ENCODE measurements around the gene MYRF. TPM values are rescaled to one million over a fixed set of nuclear protein-coding genes. Genes with fewer than 3 reads are reported as not detected.

Gene MYRF
- total and polyA plus RNA-seq, 2 donors from 2014 or later: 6.0 to 36.3 TPM

DNA sequence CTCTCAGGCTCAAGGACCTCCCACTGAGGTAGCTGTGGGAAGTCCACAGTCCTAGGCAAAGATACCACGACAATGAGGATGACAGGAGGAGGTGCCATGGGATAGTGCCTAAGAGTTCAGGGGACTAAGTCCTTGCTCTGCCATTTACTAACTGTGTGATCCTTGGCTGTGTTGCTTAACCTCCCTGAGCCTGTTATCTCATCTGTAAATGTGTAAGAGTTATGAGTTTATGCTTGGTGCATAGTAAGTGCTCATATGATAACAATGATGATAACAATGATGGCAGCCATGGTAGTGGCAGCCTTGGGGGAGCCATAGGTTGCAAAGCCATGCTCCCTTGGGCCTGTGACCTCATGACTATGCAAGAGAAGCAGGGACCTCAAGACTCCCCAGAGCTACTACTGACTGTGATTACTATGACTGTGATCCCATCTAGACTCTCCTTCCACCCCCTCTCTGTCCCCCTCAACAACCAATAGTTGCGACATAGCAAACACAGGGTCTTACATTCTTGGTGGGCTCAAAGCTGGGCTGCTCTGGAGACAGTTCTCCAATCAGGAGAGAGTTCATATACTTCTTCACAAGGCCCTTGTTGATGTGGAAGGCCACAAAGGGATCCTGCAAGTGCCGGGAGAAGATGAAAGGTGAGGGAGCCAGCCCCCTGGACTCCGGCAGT, 60.4 kb downstream of the MYRF start:
- H3K9me3 ChIP-seq (ENCODE audit: control insufficient read depth in 2 of 3, insufficient read depth in 1 of 3, low read length in 3 of 3): no peaks in the 10 kb centered on the region
- TF ChIP-seq CTCF (IDR thresholded peaks at IDR 0.05; ENCODE audit: borderline replicate concordance, extremely low read depth, insufficient read depth): no peak
- no peak overlapping the region for H3K27ac ChIP-seq (ENCODE audit: low read depth in 2 of 2, low read length in 2 of 2)
- H3K27me3 ChIP-seq (ENCODE audit: control insufficient read depth, insufficient read depth, low read length): no peaks in the 10 kb centered on the region
- H3K36me3 ChIP-seq (ENCODE audit: control insufficient read depth in 2 of 3, insufficient read depth in 3 of 3, low read length in 3 of 3): peaks cover 0 to 3% (median 2%) of the 10 kb centered on the region in 3 donors
- FAIRE-seq: no peak
- no peak overlapping the region for H3K4me3 ChIP-seq (ENCODE audit: low read length in 3 of 3)
- peaks cover 0 to 8% (median 0%) of the 10 kb centered on the region in 3 donors for H3K4me1 ChIP-seq (ENCODE audit: control insufficient read depth in 2 of 3, insufficient read depth in 2 of 3, low read depth in 1 of 3, low read length in 3 of 3)
- peak in 1 of 5 donors; percentile 31 for DNase-seq
- H3K9ac ChIP-seq (ENCODE audit: low read length in 3 of 3): no peak overlapping the region
- intact Hi-C loops (cut with DNase I): no loop called here

GRCh38 chr11:61814247-61814957, 62.0 kb downstream of the MYRF start:
- H3K4me1 ChIP-seq (ENCODE audit: control insufficient read depth in 2 of 3, insufficient read depth in 2 of 3, low read depth in 1 of 3, low read length in 3 of 3): peaks cover 0 to 8% (median 0%) of the 10 kb centered on the region in 3 donors
- intact Hi-C loops (cut with DNase I): no loop called here
- DNase-seq (peak in 3 of 5 donors; percentile 42 to 58 (median 54)), FAIRE-seq (no peak)
- peak overlapping the region in 2 of 3 donors; percentile 21 to 34 for H3K9ac ChIP-seq (ENCODE audit: low read length in 3 of 3)
- H3K4me3 ChIP-seq (ENCODE audit: low read length in 3 of 3): peak overlapping the region; percentile 49 to 79 (median 54)
- H3K27me3 ChIP-seq (ENCODE audit: control insufficient read depth, insufficient read depth, low read length): no peaks in the 10 kb centered on the region
- H3K36me3 ChIP-seq (ENCODE audit: control insufficient read depth in 2 of 3, insufficient read depth in 3 of 3, low read length in 3 of 3): peaks cover 0 to 3% (median 2%) of the 10 kb centered on the region in 3 donors
- peak overlapping the region; percentile 74 to 75 for H3K27ac ChIP-seq (ENCODE audit: low read depth in 2 of 2, low read length in 2 of 2)
- no peak for TF ChIP-seq CTCF (IDR thresholded peaks at IDR 0.05; ENCODE audit: borderline replicate concordance, extremely low read depth, insufficient read depth)
- no peaks in the 10 kb centered on the region for H3K9me3 ChIP-seq (ENCODE audit: control insufficient read depth in 2 of 3, insufficient read depth in 1 of 3, low read length in 3 of 3)

- H3K9me3 ChIP-seq (ENCODE audit: control insufficient read depth in 2 of 3, insufficient read depth in 1 of 3, low read length in 3 of 3): no peaks in the 10 kb centered on the region
- no peak for FAIRE-seq
Observed at GRCh38 chr11:61814958-61815789, 62.7 kb downstream of the MYRF start.

More at GRCh38 chr11:61814958-61815789, 62.7 kb downstream of the MYRF start:
- Histone ChIP-seq H3K4me1 (ENCODE audit: control insufficient read depth in 2 of 3, insufficient read depth in 2 of 3, low read depth in 1 of 3, low read length in 3 of 3) (peaks cover 0 to 8% (median 0%) of the 10 kb centered on the region in 3 donors), H3K27ac (ENCODE audit: low read depth in 2 of 2, low read length in 2 of 2) (peak overlapping the region; percentile 93 to 97), H3K27me3 (ENCODE audit: control insufficient read depth, insufficient read depth, low read length) (no peaks in the 10 kb centered on the region), H3K4me3 (ENCODE audit: low read length in 3 of 3) (peak overlapping the region; percentile 75 to 82 (median 79)), H3K36me3 (ENCODE audit: control insufficient read depth in 2 of 3, insufficient read depth in 3 of 3, low read length in 3 of 3) (peaks cover 0 to 3% (median 2%) of the 10 kb centered on the region in 3 donors), H3K9ac (ENCODE audit: low read length in 3 of 3) (peak overlapping the region; percentile 76 to 94 (median 94))
- intact Hi-C loops (cut with DNase I): no loop called here
- DNase-seq: peak; percentile 94 to 99 (median 97)
- no peak for TF ChIP-seq CTCF (IDR thresholded peaks at IDR 0.05; ENCODE audit: borderline replicate concordance, extremely low read depth, insufficient read depth)
